HG02938 (cell line): Measurements from ENCODE around the gene SFI1.
"Not testable (repeated sequence)": the region's sequence is repeated elsewhere in the genome, so short reads cannot be mapped to it uniquely, and the experiment has no call there.

ENCODE experiments used
- ATAC-seq: cut with Tn5 transposase; IDR thresholded peaks from one replicate; pipeline ENCODE4 v1.9.1; 2021; ENCODE audit warnings: mild to moderate bottlenecking, moderate library complexity; ENCODE audit not compliant: unreplicated experiment

SFI1 gene

GRCh38 chr22:31540966-31541365 lies 44.6 kb downstream of the SFI1 start:
- ATAC-seq = no peak

- ATAC-seq = no peak
Observed at GRCh38 chr22:31544481-31545480, 48.4 kb downstream of the SFI1 start.

GRCh38 chr22:31550871-31551370 lies 54.6 kb downstream of the SFI1 start:
- ATAC-seq = no peak

- ATAC-seq = no peak
Observed at GRCh38 chr22:31556627-31557203, 60.4 kb downstream of the SFI1 start.

GRCh38 chr22:31558546-31558945 lies 62.2 kb downstream of the SFI1 start:
- not testable (repeated sequence) for ATAC-seq

- ATAC-seq = no peak
Observed at GRCh38 chr22:31561238-31561887, 65.0 kb downstream of the SFI1 start.

- no peak for ATAC-seq
Observed at GRCh38 chr22:31561970-31562369, 65.6 kb downstream of the SFI1 start.

- no peak for ATAC-seq
Observed at GRCh38 chr22:31566484-31566883, 70.1 kb downstream of the SFI1 start.

- no peak for ATAC-seq
Observed at GRCh38 chr22:31567196-31567595, 70.9 kb downstream of the SFI1 start.

- ATAC-seq = no peak
Observed at GRCh38 chr22:31567702-31568101, 71.4 kb downstream of the SFI1 start.

- no peak for ATAC-seq
Observed at GRCh38 chr22:31569126-31569525, 72.8 kb downstream of the SFI1 start.

- ATAC-seq = no peak
Observed at GRCh38 chr22:31572939-31573338, 76.6 kb downstream of the SFI1 start.

GRCh38 chr22:31574055-31574670 lies 77.8 kb downstream of the SFI1 start:
- no peak for ATAC-seq

- ATAC-seq = no peak
Observed at GRCh38 chr22:31575190-31575589, 78.9 kb downstream of the SFI1 start.

- ATAC-seq = no peak
Observed at GRCh38 chr22:31577711-31578110, 81.4 kb downstream of the SFI1 start.

- ATAC-seq = no peak
Observed at GRCh38 chr22:31578171-31578570, 81.8 kb downstream of the SFI1 start.

- no peak for ATAC-seq
Observed at GRCh38 chr22:31579835-31580242, 83.5 kb downstream of the SFI1 start.

- ATAC-seq = no peak
Observed at GRCh38 chr22:31583861-31584485, 87.6 kb downstream of the SFI1 start.

- no peak for ATAC-seq
Observed at GRCh38 chr22:31584804-31585160, 88.4 kb downstream of the SFI1 start.

GRCh38 chr22:31585161-31585859 lies 89.0 kb downstream of the SFI1 start:
- ATAC-seq = no peak
